ENCODE results near the gene SGTA. TPM values are rescaled to one million over a fixed set of nuclear protein-coding genes. Genes with fewer than 3 reads are reported as not detected.

SGTA gene
- total and polyA plus RNA-seq, 4 donors = 29.6 to 147 (median 95.3) TPM

GRCh38 chr19:2729943-2730818 lies 52.9 kb downstream of the SGTA start:
- peaks cover 14% of the 10 kb centered on the region for H3K4me1 ChIP-seq (ENCODE audit: control insufficient read depth, insufficient read depth, low read length)
- peaks cover 16% of the 10 kb centered on the region for H3K27me3 ChIP-seq (ENCODE audit: control insufficient read depth, insufficient read depth, low read length)
- H3K4me3 ChIP-seq (ENCODE audit: low read depth, low read length) = no peak overlapping the region
- DNase-seq (ENCODE audit: low read depth in 4 of 6, low spot score in 6 of 6) = no peak
- H3K9me3 ChIP-seq (ENCODE audit: control insufficient read depth, insufficient read depth, low read length) = no peaks in the 10 kb centered on the region
- no peak overlapping the region for H3K27ac ChIP-seq (ENCODE audit: low read depth, low read length)
- H3K36me3 ChIP-seq (ENCODE audit: control insufficient read depth, insufficient read depth, low read length) = peaks cover 60% of the 10 kb centered on the region
- 88% methylated on average over 24 of the region's 26 CpGs for WGBS (ENCODE audit: insufficient coverage)

DNA sequence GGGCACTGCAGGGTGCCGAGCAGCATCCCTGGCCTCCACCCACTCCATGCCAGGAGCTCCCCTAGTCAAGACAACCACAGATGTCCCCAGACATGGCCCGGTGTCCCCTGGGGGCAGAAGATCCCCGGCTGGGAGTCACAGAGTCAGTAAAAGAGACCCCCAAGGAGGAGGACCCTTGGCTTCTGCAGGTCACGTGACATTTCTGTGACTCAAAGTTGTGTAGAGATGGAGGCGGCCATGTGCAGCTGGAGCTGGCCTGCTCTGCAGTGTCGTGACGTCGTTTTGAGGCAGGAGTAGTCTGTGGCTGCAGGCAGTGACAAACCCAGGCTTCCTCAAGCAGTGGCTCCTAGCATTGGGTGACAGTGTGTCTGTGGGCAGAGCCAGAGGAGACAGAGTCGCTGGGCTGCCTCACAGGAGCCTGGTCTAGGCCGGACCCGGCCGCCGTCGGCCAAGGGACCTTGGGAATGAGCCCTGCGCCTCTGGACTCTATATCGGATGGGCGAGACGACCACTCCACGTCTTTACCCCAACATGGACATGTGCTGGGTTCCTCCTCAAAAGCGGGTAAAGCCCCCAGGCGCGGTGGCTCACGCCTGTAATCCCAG lies 54.2 kb downstream of the SGTA start:
- DNase-seq (ENCODE audit: low read depth in 4 of 6, low spot score in 6 of 6) = no peak
- Histone ChIP-seq H3K27ac (ENCODE audit: low read depth, low read length) (no peak overlapping the region), H3K4me3 (ENCODE audit: low read depth, low read length) (no peak overlapping the region), H3K9me3 (ENCODE audit: control insufficient read depth, insufficient read depth, low read length) (no peaks in the 10 kb centered on the region), H3K36me3 (ENCODE audit: control insufficient read depth, insufficient read depth, low read length) (peaks cover 47% of the 10 kb centered on the region), H3K27me3 (ENCODE audit: control insufficient read depth, insufficient read depth, low read length) (peaks cover 16% of the 10 kb centered on the region), H3K4me1 (ENCODE audit: control insufficient read depth, insufficient read depth, low read length) (peaks cover 8% of the 10 kb centered on the region)
- WGBS (ENCODE audit: insufficient coverage) = 93% methylated on average over 19 of the region's 23 CpGs

DNA sequence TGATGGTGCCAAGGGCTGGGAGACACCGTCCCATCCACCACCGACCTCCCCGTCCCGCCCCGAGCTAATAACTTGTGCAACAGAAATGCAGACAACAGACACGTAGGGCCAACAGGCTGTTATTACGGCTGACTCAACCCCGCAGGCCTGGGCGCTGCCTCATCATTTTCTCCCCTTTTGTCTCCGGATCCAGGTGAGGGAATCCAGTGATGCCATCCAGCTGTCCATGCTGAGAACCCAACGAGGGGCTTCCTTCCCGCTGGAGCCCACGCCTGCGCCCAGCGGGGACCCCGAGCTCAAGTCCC lies 55.5 kb downstream of the SGTA start:
- H3K4me3 ChIP-seq (ENCODE audit: low read depth, low read length) = no peak overlapping the region
- peaks cover 16% of the 10 kb centered on the region for H3K27me3 ChIP-seq (ENCODE audit: control insufficient read depth, insufficient read depth, low read length)
- H3K4me1 ChIP-seq (ENCODE audit: control insufficient read depth, insufficient read depth, low read length) = peaks cover 18% of the 10 kb centered on the region
- H3K36me3 ChIP-seq (ENCODE audit: control insufficient read depth, insufficient read depth, low read length) = peaks cover 34% of the 10 kb centered on the region
- no peaks in the 10 kb centered on the region for H3K9me3 ChIP-seq (ENCODE audit: control insufficient read depth, insufficient read depth, low read length)
- H3K27ac ChIP-seq (ENCODE audit: low read depth, low read length) = no peak overlapping the region
- 62% methylated on average over 16 of the region's 16 CpGs for WGBS (ENCODE audit: insufficient coverage)
- DNase-seq (ENCODE audit: low read depth in 4 of 6, low spot score in 6 of 6) = no peak

DNA sequence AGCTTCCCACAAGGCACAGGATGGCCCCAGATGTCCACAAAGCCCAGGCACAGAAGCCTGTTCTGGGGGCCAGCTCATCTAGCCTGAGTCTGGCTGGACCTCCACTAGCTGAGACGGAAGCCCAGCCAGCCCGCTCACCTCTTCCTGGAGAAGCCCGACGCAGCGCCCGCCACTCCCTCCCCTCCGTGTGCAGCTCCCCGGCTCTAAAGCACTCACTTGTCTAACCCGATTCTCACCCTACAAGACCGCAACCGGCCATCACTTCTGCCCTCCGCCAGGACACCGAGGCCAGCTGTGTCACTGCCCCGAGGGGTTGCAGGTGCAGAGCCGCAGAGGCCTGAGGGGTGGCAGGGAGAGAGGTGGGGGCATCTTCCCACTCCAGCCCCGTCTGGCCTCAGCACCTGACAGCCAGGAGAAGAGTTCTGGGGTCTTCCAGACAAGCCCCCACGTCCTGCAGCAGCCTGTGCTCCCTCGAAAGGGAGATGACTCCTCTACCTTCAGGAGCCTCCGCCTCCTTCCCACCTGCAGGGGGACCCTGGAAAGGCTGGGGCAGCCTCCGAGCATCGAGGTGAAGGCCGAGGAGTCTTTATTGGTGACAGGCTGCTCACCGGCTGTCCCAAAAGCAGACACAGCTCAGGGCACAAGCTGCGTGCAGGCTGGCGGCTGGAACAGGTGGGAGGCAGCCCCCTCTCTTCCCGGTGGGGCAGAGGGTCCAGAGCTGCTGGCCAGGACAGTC lies 56.0 kb downstream of the SGTA start:
- no peak overlapping the region for H3K27ac ChIP-seq (ENCODE audit: low read depth, low read length)
- H3K4me1 ChIP-seq (ENCODE audit: control insufficient read depth, insufficient read depth, low read length) = peaks cover 23% of the 10 kb centered on the region
- H3K4me3 ChIP-seq (ENCODE audit: low read depth, low read length) = no peak overlapping the region
- no peak for DNase-seq (ENCODE audit: low read depth in 4 of 6, low spot score in 6 of 6)
- no peaks in the 10 kb centered on the region for H3K9me3 ChIP-seq (ENCODE audit: control insufficient read depth, insufficient read depth, low read length)
- peaks cover 21% of the 10 kb centered on the region for H3K27me3 ChIP-seq (ENCODE audit: control insufficient read depth, insufficient read depth, low read length)
- H3K36me3 ChIP-seq (ENCODE audit: control insufficient read depth, insufficient read depth, low read length) = peaks cover 29% of the 10 kb centered on the region
- WGBS (ENCODE audit: insufficient coverage) = 21% methylated on average over 19 of the region's 26 CpGs

DNA sequence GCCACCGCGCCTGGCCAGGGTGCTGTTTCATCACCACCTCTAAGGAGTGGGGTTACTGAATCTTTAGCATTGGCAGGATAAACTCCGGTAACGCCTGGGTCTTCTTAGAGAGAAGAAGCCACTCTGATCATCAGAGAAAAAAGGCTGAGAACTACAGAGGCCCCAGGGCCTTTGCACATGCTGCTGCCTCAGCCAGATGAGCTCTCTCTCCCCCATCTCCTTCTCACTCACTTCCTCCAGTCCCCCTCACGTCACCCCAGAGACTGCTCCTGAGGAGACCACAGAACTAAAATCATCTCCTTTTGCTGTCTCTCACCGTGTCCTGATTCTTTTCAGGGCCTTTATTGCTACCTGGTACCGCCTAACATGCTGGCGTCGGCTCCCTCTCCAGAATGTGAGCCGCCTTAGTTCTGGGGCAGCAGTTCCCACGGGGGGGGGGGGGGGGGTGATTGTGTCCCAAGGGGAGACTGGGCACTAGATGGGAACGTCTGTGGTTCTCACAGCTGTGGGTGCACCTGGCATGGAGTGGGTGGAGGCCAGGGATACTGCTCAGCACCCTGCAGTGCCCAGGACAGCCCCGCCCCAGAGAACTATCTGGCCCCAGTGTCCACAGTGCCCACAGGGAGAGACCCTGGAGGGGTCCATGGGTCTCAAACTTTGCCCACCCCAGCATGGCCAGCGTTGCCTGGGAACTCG lies 56.8 kb downstream of the SGTA start:
- H3K27ac ChIP-seq (ENCODE audit: low read depth, low read length) = no peak overlapping the region
- H3K4me1 ChIP-seq (ENCODE audit: control insufficient read depth, insufficient read depth, low read length) = peaks cover 30% of the 10 kb centered on the region
- 81% methylated on average over 12 of the region's 15 CpGs for WGBS (ENCODE audit: insufficient coverage)
- H3K27me3 ChIP-seq (ENCODE audit: control insufficient read depth, insufficient read depth, low read length) = peaks cover 21% of the 10 kb centered on the region
- H3K9me3 ChIP-seq (ENCODE audit: control insufficient read depth, insufficient read depth, low read length) = no peaks in the 10 kb centered on the region
- DNase-seq (ENCODE audit: low read depth in 4 of 6, low spot score in 6 of 6) = no peak
- H3K4me3 ChIP-seq (ENCODE audit: low read depth, low read length) = no peak overlapping the region
- H3K36me3 ChIP-seq (ENCODE audit: control insufficient read depth, insufficient read depth, low read length) = peaks cover 21% of the 10 kb centered on the region

- WGBS (ENCODE audit: insufficient coverage) = 48% methylated on average over 7 of the region's 7 CpGs
- H3K4me1 ChIP-seq (ENCODE audit: control insufficient read depth, insufficient read depth, low read length) = peaks cover 43% of the 10 kb centered on the region
- no peak overlapping the region for H3K4me3 ChIP-seq (ENCODE audit: low read depth, low read length)
- no peaks in the 10 kb centered on the region for H3K9me3 ChIP-seq (ENCODE audit: control insufficient read depth, insufficient read depth, low read length)
- DNase-seq (ENCODE audit: low read depth in 4 of 6, low spot score in 6 of 6) = no peak
- peaks cover 21% of the 10 kb centered on the region for H3K27me3 ChIP-seq (ENCODE audit: control insufficient read depth, insufficient read depth, low read length)
- H3K27ac ChIP-seq (ENCODE audit: low read depth, low read length) = no peak overlapping the region
- H3K36me3 ChIP-seq (ENCODE audit: control insufficient read depth, insufficient read depth, low read length) = peaks cover 5% of the 10 kb centered on the region
These were observed 58.9 kb downstream of the SGTA start for GRCh38 chr19:2724148-2724557.

- DNase-seq (ENCODE audit: low read depth in 4 of 6, low spot score in 6 of 6) = no peak
- H3K4me3 ChIP-seq (ENCODE audit: low read depth, low read length) = no peak overlapping the region
These were observed 59.3 kb downstream of the SGTA start for GRCh38 chr19:2723747-2724146.

DNA sequence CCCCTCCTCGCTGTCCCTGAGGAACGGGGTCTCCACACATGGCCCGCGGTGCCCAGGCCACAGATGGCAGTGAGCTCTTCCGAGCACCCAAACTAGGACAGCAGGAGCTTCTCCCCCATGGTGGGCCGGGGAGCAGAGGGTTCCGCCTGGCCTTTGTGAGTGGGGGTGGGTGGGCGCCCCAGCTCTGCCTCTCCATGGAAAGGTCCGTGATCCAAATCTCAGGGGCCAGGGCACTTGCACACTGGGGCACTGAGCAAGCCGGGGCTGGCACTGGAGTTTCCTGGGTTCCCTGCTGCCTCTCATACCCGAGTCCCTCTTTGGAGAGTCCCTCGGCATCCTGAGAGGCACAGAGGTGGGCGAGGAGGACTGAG lies 59.7 kb downstream of the SGTA start:
- peaks cover 43% of the 10 kb centered on the region for H3K4me1 ChIP-seq (ENCODE audit: control insufficient read depth, insufficient read depth, low read length)
- peaks cover 21% of the 10 kb centered on the region for H3K27me3 ChIP-seq (ENCODE audit: control insufficient read depth, insufficient read depth, low read length)
- H3K9me3 ChIP-seq (ENCODE audit: control insufficient read depth, insufficient read depth, low read length) = no peaks in the 10 kb centered on the region
- no peak for DNase-seq (ENCODE audit: low read depth in 4 of 6, low spot score in 6 of 6)
- H3K36me3 ChIP-seq (ENCODE audit: control insufficient read depth, insufficient read depth, low read length) = peaks cover under 1% of the 10 kb centered on the region
- no peak overlapping the region for H3K4me3 ChIP-seq (ENCODE audit: low read depth, low read length)
- H3K27ac ChIP-seq (ENCODE audit: low read depth, low read length) = no peak overlapping the region
- WGBS (ENCODE audit: insufficient coverage) = 90% methylated on average over 11 of the region's 13 CpGs

More at GRCh38 chr19:2723747-2724146, 59.3 kb downstream of the SGTA start:
- 74% methylated on average over 14 of the region's 14 CpGs for WGBS (ENCODE audit: insufficient coverage)
- peaks cover 3% of the 10 kb centered on the region for H3K36me3 ChIP-seq (ENCODE audit: control insufficient read depth, insufficient read depth, low read length)
- peaks cover 43% of the 10 kb centered on the region for H3K4me1 ChIP-seq (ENCODE audit: control insufficient read depth, insufficient read depth, low read length)
- no peaks in the 10 kb centered on the region for H3K9me3 ChIP-seq (ENCODE audit: control insufficient read depth, insufficient read depth, low read length)
- H3K27ac ChIP-seq (ENCODE audit: low read depth, low read length) = no peak overlapping the region
- peaks cover 21% of the 10 kb centered on the region for H3K27me3 ChIP-seq (ENCODE audit: control insufficient read depth, insufficient read depth, low read length)

GRCh38 chr19:2722541-2723344 lies 60.3 kb downstream of the SGTA start:
- Histone ChIP-seq H3K27ac (ENCODE audit: low read depth, low read length) (no peak overlapping the region), H3K4me3 (ENCODE audit: low read depth, low read length) (no peak overlapping the region), H3K4me1 (ENCODE audit: control insufficient read depth, insufficient read depth, low read length) (peaks cover 45% of the 10 kb centered on the region), H3K9me3 (ENCODE audit: control insufficient read depth, insufficient read depth, low read length) (no peaks in the 10 kb centered on the region), H3K27me3 (ENCODE audit: control insufficient read depth, insufficient read depth, low read length) (peaks cover 21% of the 10 kb centered on the region), H3K36me3 (ENCODE audit: control insufficient read depth, insufficient read depth, low read length) (peaks cover 5% of the 10 kb centered on the region)
- DNase-seq (ENCODE audit: low read depth in 4 of 6, low spot score in 6 of 6) = peak in 1 of 6 donors; percentile 37
- WGBS (ENCODE audit: insufficient coverage) = 62% methylated on average over 28 of the region's 28 CpGs
